Fibroblast of skin of abdomen (primary cell): Measurements from ENCODE around the gene ATP5F1D.

ENCODE experiments used
- DNase-seq: peaks from one replicate; pipeline ENCODE4 v3.0.0-alpha.2; 2013

The ATP5F1D gene

DNA sequence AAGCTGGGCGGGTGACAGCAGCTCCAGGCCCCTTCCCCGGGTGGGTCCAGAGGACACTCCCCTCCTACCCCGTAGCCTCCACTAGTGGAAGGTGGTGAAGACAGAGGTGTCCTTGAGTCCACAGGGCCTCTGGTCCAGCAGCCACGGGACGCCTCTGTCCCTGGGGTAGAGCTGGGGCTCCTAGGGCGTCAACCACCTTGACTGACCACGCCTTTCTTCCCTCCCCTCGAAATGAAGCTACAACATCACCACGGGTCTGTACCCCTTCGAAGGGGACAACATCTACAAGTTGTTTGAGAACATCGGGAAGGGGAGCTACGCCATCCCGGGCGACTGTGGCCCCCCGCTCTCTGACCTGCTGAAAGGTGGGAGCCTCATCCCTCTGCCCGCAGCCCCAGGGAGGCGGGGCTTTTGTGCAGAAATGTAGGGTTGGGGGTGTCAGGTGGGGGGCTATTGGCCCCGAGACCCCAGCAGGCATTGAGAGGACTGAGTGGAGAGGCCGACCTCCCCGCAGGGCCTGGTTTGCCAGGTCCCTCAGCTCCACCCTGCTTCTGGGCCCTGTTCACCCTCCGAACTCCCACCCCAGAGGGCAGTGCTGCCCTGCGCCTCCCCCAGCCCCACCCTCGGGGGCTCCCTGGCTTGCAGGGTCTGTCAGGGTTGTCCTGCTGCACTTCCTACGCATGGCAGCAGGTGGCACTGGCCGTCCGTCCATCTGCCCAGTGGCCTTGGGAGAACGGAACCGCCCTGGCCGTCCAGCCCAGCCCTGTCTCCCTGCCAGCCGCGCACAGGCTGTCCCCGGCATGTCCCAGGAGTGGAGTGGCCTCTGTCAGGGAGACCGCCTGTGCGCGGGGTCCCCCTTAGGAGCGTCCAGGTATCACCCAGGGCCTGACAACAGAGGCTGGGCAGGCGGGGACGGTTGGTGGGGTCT is 20.3 kb upstream of the ATP5F1D start:
- peak; percentile 25 for DNase-seq

DNA sequence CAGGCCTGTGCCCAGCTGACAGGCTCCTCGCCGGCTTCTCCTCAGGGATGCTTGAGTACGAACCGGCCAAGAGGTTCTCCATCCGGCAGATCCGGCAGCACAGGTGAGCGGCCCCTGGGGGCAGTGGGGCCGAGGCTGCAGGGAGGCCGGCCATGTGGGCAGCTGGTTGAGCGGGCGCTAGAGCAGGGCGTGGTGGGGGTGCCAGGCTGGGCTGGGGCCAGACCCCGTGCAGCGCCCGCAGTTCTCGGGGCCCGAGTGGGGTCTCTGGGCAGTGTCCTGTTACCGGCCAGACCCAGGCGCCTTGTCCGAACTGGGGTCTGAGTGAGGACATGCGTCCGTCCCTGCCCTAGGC is 19.7 kb upstream of the ATP5F1D start:
- no peak for DNase-seq

DNA sequence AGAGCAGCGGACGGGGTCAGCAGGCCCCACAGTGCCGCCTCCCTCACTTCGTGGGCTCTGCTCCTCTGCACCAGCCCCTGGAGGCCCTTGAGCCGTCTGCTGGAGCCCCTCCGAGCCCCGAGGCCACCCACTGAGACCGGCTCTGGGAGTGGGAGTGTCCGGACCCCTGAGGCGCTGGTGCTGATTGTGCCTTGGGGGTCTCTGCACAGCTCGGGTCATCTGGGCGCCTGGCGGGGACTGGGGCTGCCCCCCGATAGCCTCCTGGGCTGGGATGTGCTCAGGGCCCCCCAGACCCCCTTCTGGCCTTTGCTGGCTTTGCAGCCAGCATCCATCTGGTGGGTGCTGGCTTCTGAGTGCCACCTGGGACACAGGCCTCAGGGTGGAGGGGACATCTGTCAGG is 19.2 kb upstream of the ATP5F1D start:
- DNase-seq, result no peak

DNA sequence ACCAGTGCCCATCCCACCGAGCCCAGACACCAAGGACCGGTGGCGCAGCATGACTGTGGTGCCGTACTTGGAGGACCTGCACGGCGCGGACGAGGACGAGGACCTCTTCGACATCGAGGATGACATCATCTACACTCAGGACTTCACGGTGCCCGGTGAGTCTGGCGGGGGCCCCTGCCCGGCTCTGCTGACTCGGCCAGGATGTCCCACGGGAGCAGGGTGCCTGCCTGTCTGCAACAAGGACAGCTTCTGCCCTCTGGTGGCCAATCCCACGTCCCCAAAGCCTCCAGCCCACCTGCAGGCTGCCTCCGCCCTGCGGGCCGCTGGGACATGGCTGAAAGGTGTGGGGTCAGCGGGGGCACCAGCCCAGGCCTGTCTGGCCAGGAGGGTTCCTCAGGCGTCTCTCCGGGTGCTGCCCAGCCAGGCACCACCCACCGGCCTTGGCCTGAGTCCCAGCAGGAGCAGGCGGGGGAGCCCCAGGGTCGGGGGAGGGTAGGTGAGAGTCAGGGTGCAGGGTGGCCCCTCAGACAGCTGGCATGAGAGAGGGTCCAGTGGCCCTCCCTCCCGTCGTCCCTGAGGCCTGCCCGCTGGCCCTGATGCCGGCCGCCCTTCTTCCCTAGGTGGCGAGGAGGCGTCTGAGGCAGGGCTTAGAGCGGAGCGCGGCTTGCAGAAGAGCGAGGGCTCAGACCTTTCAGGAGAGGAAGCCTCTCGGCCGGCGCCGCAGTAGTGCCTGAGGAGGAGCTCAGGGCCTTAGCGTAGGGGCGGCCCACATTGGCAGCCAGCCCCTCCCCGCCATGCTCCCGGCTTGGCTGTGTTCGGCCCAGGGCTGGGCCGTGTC is 18.3 kb upstream of the ATP5F1D start:
- DNase-seq, result peak; percentile 27

DNA sequence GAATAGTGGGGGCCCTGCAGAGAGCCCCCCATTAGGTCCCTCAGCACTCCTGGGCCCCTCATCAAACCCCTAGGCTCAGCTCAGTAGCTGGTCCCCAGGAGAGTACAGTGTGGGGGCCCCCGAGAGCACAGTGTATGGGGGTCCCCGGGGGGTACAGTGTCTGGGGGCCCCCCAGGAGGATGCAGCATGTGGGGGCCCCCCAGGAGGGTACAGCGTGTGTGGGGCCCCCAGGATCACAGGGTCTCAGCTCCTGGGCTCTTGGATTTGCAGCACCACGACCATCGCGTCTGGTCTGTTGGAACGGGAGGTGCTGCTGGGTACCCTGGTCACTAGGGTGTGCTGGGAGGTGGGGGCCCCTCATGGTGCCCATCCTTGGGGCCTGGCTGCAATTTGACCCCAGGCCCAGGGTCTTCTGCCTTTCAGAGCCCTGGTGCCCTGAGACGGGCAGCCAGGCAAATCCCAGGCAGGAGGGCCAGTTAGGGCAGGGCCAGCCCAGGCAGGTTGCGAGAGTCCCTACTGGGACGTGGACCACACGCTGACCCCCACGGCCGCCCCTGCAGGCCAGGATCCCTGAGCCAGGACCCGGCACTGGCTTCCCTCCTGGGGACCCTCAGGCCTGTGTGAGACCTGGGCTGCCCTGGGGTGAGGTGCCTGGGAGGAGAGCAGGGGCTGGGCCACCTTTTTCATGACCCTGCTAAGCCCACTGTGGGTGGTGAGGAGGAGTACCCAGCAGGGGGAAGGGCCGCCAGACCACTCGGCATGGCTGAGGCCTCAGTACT is 17.3 kb upstream of the ATP5F1D start:
- DNase-seq, result no peak

DNA sequence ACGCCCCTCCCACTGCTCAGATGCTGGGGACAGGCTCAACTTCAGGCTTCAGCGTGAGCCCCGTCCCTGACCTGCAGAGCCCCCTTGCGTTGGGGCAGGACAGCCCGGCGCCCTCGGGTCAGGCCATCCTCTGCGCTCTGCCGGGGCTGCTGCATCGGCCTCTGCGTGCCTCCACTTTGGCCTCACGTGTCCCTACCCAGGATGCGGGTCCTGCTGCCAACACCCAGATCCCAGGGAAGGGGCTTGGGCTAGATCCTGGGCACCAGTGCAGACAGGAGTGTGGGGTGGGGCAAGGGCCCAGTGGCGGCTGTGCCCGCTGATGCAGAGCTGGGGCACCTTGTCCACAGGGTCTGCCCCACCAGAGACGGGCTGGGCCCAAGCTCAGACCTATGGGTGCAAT is 16.7 kb upstream of the ATP5F1D start:
- no peak for DNase-seq

DNA sequence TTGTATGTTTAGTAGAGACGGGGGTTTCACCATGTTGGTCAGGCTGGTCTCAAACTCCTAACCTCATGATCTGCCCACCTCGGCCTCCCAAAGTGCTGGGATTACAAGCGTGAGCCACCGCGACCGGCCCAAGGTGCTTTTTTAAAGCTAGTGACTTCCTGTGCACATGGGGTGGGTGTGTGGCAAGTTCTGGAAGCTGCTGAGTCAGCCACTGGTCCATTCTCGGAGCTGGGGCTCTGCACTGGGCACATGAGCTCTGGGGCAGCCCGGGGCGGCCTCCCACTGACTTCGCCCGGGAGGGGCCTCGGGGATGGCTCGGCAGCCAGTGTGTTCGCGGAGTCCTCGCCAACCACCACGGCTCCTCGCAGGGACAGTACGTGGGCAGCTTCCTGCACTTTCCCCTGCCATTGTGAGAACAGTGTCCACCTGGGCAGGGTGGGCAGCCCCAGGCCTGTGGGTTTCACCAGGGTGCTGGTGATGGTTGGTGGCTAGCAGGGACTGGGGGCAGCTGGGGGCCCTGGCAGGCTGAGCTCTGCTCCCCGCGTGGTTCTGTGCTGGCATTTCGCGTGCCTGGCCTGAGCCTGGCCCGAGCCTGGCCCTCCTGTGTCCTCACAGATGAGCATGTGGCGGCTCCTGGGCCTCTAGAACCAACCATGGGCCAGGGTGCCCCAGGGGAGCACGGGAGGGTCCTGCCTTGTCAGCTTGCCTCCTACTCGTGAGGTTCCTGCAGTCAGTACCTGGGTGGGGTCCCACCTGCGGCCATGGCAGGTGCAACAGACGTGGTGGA is 15.9 kb upstream of the ATP5F1D start:
- DNase-seq, result no peak

DNA sequence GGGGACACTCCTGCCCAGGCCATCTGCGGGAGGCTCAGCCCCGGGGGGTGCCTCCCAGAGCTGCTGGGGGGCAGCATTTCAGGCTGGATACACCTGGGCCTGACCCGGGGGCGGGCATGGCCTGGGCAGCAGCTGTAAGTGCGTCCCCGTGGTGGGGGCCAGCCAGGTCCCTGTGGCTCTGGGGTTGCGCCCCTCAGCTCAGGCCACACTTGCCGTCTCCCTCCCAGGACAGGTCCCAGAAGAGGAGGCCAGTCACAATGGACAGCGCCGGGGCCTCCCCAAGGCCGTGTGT is 15.4 kb upstream of the ATP5F1D start:
- DNase-seq, result no peak

DNA sequence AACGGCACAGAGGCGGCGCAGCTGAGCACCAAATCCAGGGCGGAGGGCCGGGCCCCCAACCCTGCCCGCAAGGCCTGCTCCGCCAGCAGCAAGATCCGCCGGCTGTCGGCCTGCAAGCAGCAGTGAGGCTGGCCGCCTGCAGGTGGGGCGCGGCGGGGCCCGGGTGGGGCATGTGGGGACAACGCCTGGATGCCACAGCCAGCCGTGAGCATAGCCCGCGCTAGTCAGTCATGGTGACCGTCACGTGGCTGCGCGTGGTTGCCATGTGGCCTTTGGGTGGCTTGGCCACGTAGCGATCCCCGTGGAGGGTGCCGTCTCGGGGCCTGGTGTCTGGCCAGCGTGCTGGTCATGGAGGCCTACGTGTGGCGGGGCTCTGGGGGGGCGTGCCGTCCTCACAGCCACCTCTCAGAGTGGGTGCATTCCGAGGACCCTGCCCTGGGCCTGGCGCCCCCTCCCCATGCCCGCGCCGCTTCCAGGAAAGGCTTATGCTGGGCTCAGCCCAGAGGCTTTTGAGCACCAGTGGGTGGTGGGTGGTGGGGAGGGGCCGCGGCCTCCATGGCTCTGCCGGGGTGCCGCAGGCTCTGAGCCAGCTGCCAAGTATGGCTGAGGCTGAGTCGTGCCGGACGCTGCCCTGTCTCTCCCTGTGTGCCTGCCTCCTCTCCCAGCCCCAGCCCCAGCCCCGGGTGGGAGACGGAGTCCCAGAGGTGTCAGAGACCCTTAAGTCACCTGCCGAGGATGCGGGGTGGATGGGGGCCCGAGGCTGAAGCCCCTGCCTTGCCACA is 14.8 kb upstream of the ATP5F1D start:
- DNase-seq, result no peak

DNA sequence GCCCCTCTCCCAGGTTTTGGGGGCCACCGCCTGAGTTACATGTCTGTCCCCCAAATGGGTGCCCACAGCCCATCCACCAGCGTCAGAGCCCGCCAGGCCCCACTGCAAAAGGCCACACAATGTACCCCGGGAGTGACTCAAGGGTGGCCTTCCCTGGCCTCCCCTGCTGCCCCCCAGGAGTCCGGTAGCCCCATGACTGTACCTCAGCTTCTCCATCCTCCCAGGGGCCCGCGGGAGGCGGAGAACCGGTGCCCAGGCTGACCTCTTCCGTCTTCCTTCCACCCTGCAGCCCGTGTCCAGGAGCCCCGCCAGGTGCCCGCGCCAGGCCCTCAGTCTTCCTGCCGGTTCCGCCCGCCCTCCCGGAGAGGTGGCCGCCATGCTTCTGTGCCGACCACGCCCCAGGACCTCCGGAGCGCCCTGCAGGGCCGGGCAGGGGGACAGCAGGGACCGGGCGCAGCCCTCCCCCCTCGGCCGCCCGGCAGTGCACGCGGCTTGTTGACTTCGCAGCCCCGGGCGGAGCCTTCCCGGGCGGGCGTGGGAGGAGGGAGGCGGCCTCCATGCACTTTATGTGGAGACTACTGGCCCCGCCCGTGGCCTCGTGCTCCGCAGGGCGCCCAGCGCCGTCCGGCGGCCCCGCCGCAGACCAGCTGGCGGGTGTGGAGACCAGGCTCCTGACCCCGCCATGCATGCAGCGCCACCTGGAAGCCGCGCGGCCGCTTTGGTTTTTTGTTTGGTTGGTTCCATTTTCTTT is 14.1 kb upstream of the ATP5F1D start:
- DNase-seq, result no peak

DNA sequence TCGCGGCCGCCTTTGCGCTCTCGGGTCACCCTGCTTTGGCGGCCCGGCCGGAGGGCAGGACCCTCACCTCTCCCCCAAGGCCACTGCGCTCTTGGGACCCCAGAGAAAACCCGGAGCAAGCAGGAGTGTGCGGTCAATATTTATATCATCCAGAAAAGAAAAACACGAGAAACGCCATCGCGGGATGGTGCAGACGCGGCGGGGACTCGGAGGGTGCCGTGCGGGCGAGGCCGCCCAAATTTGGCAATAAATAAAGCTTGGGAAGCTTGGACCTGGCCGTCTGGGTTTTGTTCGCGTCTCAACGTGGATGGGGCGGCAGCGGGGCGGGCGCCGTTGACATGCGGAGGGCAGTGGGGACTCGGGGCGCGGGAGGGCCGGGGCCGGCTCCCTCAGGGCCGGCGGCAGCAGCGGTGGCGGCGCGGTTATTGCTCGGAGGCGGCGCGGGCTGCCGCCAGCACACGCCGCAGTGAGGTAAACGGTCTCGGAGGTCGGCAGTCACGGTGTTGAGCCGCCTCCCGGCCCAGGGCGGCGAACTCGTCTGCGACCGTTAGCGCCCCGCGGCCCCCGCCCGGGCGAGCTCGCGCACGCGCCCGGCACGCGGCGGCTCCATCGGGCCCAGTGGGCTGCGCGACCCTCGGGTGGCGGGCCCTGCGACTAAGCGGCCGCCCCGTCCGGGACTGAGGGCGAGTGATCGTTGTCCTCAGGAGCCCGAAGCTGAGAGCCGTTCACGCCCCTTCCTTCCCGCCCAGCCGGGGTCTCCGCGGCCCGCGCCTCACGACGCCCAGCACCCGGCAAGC is 13.2 kb upstream of the ATP5F1D start:
- DNase-seq, result no peak

DNA sequence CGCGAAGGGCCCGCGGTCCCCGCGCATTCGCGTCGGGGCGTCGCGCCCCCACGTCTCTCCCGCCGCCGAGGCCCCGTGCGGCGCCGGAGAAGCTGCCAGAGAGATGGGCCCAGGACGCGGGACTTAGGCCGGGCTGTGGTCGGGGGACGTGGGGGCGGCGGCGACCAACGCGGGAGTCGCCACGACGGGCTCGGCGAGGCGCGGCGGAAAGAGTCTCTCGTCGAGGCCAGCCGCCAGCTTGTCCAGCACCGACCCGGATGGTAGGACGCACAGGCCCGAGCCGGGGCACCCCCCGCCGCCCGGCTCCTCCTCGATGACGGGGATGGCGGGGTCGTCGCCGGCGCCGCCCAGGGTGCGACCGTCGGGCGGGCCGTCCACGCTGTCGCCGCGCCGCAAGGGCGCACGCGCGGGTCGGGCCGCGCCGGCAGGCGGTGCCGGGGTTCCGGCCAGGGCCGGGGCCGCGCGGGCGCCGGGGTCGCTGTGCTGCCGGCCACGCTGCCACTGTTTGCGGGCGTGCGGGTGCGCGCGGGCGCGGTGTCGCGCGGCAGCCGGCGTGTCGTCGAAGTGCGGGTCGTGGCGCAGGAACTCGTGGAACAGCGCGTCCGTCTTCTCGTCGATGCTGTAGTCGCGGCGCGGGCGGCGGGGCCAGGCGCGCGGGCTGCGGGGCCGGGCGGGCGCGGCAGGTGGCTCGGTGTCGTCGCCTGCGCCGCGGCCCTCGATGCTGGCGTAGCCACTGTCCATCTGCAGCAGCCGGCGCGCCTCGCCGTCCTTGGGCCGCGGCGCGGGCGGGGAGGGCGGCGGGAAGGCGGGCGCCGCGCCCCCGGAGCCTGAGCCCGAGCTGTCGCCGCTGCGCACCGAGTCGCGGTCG is 12.3 kb upstream of the ATP5F1D start:
- no peak for DNase-seq

DNA sequence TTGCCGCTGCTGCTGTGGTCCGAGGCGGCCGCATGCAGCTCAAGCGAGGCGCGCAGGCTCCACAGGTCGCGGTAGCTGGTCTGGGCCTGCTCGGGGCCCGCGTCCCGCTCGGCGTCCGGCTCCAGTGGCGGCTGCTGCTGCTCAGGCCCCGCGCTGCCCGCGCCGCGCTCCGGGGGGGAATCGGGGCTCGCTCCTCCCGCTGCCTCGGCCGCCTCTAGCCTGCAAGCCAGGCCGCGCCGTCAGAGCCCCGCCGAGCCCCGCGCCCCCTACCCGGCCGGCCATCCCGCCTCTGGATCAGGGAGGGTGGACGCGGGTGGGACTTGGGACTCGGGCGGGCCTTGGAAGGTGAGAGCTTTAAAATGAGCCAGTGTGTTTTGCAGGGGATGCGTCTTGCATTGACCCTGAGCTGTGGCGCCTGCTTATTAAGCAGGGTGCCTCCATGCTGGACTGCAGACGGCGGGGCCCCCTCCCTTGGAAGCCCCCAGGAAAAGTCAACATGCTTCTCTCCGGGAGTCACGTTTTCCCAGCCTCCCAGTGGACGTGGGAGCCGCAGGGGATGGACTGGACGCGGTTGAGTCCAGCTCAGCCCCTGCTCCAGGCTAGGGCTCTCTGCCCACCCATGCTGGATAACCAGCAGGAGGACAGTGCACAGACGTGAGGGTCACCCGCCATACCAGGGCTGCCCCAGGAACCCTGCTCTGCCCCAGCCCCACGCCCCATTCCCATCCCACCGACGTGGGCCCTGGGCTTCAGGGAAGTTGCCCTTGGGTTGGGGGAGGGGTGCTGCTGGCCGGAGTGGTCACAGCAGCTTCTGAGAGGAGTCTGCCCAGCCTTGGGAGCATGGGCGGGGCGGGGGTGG is 11.4 kb upstream of the ATP5F1D start:
- no peak for DNase-seq

DNA sequence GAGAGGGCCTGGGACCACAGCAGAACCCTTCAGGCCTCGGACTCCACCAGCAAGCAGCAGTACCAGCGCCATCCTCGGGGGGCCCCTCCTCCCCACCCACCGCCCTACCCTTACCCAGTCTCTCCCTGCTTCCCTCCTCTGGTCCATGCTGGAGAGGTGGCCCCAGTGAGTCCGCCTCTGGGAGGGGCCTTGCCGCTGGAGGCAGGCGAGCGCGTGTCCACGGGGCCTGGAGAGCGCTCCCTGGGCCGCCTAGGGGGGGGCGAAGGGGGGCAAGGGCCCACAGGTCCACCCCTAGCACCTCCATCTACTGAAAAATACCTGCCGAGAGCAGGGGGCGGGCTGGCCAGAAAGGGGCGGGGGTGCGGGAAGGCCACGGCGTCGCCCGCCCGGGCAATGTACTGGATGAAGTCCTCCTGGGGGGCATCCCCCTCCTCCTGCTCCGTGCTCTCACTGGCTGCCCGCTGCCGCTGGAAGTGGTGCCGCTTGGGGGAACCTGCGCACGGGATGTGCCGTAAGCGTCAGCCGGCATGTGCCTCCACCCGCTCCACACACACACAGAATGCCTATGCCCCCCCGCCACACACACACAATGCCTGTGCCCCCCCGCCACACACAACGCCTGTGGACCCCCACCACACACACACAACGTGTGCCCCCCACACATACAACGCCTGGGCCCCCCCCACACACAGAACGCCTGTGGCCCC is 10.6 kb upstream of the ATP5F1D start:
- DNase-seq, result no peak

DNA sequence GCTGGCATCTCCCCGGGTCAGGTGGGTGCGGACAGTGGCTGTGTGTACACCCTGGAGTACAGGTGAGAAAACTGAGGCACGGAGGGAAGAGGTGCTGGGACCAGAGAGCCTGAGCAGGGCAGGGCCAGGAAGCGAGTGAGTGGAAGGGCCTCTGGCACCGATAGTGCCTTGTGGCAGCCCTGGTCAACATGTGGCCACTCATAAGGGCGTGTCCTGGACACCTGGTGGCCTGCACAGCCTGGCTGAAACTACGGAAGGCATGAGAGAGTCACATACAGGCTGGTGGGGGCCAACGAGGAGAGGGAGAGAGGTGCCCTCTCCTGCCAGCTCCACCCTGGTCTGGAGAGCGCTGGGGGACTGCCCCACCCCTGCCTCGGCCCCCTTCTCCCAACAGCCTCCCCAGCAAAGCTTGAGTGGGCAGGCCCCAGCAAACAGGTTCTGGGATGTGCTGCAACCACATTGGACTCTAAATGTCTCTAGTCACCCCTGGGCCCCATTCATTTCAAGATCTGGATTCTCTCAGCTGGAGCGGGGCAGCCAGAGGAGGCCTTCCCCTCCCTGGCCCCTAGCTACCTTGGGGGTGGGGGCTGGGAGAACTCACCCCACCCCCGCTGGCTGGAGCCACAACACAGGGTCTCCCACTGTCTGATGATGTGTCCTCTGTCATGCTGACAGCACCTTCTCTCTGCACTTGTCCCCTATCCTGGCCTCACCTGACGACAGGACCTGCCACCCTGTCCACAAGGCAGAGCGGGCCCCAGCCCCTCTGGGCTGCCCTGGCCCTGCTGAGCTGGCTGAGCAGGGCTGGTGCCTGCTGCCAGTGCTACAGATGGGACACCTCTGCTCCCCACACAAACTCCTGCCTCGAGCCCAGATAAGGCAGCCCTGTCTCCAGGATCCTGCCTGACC is 9.6 kb upstream of the ATP5F1D start:
- DNase-seq, result no peak

DNA sequence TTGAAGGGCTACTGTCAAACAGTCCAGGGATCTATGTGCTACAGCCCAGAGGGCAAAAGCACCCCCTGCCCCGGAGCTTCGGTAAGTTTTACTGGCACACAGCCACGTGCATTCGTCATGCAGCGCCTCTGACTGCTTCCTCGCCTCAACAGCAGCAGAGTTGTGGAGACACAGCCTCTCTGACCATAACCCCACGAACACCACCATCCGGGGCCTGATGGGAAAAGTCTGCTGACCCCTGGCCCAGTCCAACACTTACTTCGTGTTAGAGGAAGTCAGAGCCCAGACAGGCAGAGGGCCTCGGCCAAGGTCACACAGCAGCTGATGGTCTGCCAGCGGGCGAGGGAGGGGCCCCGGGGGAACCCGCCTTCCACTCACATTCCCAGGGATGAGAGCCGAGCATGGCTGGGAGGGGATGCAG is 8.9 kb upstream of the ATP5F1D start:
- DNase-seq, result peak; percentile 51
